H9 (cell line): Measurements from ENCODE around the gene FAM174C. TPM values are rescaled to one million over a fixed set of nuclear protein-coding genes. Genes with fewer than 3 reads are reported as not detected.

ENCODE experiments used
- DNase-seq: peaks from one replicate; pipeline ENCODE4 v3.0.0-alpha.2; 2017
- H2AFZ ChIP-seq: one replicate; pipeline ENCODE4 v1.6.1; 2013; ENCODE audit warnings: mild to moderate bottlenecking, low read length, control low read depth, moderate library complexity
- H2AK5ac ChIP-seq: 2 replicates; pipeline ENCODE4 v1.6.1; 2013; ENCODE audit warnings: low read length, control low read depth, mixed read lengths; ENCODE audit not compliant: insufficient read length
- H2BK120ac ChIP-seq: one replicate; pipeline ENCODE4 v1.6.1; 2013; ENCODE audit warnings: low read depth, mild to moderate bottlenecking, low read length, control low read depth, inconsistent platforms; ENCODE audit not compliant: poor library complexity, severe bottlenecking
- H2BK12ac ChIP-seq: 2 replicates; pipeline ENCODE4 v1.6.1; 2013; ENCODE audit warnings: low read length, control low read depth, mixed read lengths, low read depth; ENCODE audit not compliant: insufficient read length
- H2BK15ac ChIP-seq: 2 replicates; pipeline ENCODE4 v1.6.1; 2013; ENCODE audit warnings: low read depth, low read length, control low read depth
- H2BK20ac ChIP-seq: one replicate; pipeline ENCODE4 v1.6.1; 2013; ENCODE audit warnings: low read depth, mild to moderate bottlenecking, low read length, control low read depth, inconsistent platforms; ENCODE audit not compliant: poor library complexity, severe bottlenecking
- H2BK5ac ChIP-seq: 2 replicates; pipeline ENCODE4 v1.6.1; 2013; ENCODE audit warnings: low read length, control low read depth, mixed read lengths; ENCODE audit not compliant: insufficient read length
- H3K14ac ChIP-seq: 2 replicates; pipeline ENCODE4 v1.6.1; 2013; ENCODE audit warnings: low read length, control low read depth; ENCODE audit not compliant: insufficient read depth
- H3K18ac ChIP-seq: 2 replicates; pipeline ENCODE4 v1.6.1; 2013; ENCODE audit warnings: low read depth, mild to moderate bottlenecking, mixed read lengths, low read length, control low read depth; ENCODE audit not compliant: insufficient read length
- H3K23ac ChIP-seq: 2 replicates; pipeline ENCODE4 v1.6.1; 2013; ENCODE audit warnings: low read length, control low read depth, mixed read lengths, low read depth; ENCODE audit not compliant: insufficient read length
- H3K23me2 ChIP-seq: 2 replicates; pipeline ENCODE4 v1.6.1; 2013; ENCODE audit warnings: low read depth, mild to moderate bottlenecking, mixed read lengths, low read length, control low read depth; ENCODE audit not compliant: insufficient read length, poor library complexity, severe bottlenecking
- H3K27ac ChIP-seq: 2 replicates; pipeline ENCODE4 v1.5.1; 2013; ENCODE audit warnings: low read length, control low read depth, mixed read lengths, low read depth; ENCODE audit not compliant: insufficient read length
- H3K27me3 ChIP-seq: 2 replicates; pipeline ENCODE4 v1.6.1; 2013; ENCODE audit warnings: low read length, control low read depth, inconsistent platforms; ENCODE audit not compliant: insufficient read depth
- H3K4ac ChIP-seq: 2 replicates; pipeline ENCODE4 v1.6.1; 2013; ENCODE audit warnings: low read depth, mild to moderate bottlenecking, control low read depth, inconsistent platforms, low read length, moderate library complexity
- H3K4me1 ChIP-seq: 2 replicates; pipeline ENCODE4 v1.6.1; 2013; ENCODE audit warnings: low read length, control low read depth, inconsistent platforms; ENCODE audit not compliant: insufficient read depth
- H3K4me2 ChIP-seq: 2 replicates; pipeline ENCODE4 v1.6.1; 2013; ENCODE audit warnings: low read length, control low read depth, mixed read lengths; ENCODE audit not compliant: insufficient read length, insufficient read depth
- H3K56ac ChIP-seq: 2 replicates; pipeline ENCODE4 v1.6.1; 2013; ENCODE audit warnings: low read depth, mild to moderate bottlenecking, mixed read lengths, low read length, control low read depth; ENCODE audit not compliant: insufficient read length
- H3K79me1 ChIP-seq: 2 replicates; pipeline ENCODE4 v1.6.1; 2013; ENCODE audit warnings: low read depth, mild to moderate bottlenecking, moderate library complexity, low read length, control low read depth, inconsistent platforms; ENCODE audit not compliant: insufficient read depth, poor library complexity, severe bottlenecking
- H3K79me2 ChIP-seq: 2 replicates; pipeline ENCODE4 v1.6.1; 2013; ENCODE audit warnings: low read length, control low read depth, inconsistent platforms; ENCODE audit not compliant: insufficient read depth
- H3K9ac ChIP-seq: 2 replicates; pipeline ENCODE4 v1.6.1; 2013; ENCODE audit warnings: low read length, control low read depth, mixed read lengths; ENCODE audit not compliant: insufficient read length; ENCODE audit errors: extremely low read depth
- H3K9me3 ChIP-seq: one replicate; pipeline ENCODE4 v1.6.1; 2013; ENCODE audit warnings: low read depth, low read length, inconsistent platforms; ENCODE audit not compliant: control insufficient read depth
- H3T11ph ChIP-seq: one replicate; pipeline ENCODE4 v1.6.1; 2013; ENCODE audit warnings: mild to moderate bottlenecking, low read length, control low read depth, inconsistent platforms
- H4K20me1 ChIP-seq: one replicate; pipeline ENCODE4 v1.6.1; 2013; ENCODE audit not compliant: control insufficient read depth, insufficient read length, insufficient read depth
- H4K5ac ChIP-seq: 2 replicates; pipeline ENCODE4 v1.6.1; 2013; ENCODE audit warnings: low read depth, mild to moderate bottlenecking, mixed read lengths, low read length, control low read depth; ENCODE audit not compliant: insufficient read length
- H4K8ac ChIP-seq: replicated peaks from 2 replicates; pipeline ENCODE4 v1.6.1; 2013; ENCODE audit warnings: low read length, control low read depth, mixed read lengths, low read depth; ENCODE audit not compliant: insufficient read length
- H4K91ac ChIP-seq: 2 replicates; pipeline ENCODE4 v1.6.1; 2013; ENCODE audit warnings: low read depth, mild to moderate bottlenecking, moderate library complexity, mixed read lengths, low read length, control low read depth; ENCODE audit not compliant: insufficient read length
- H3K27ac Mint-ChIP-seq, 3 experiments: 2 replicates in 2 of 3; 3 replicates in 1 of 3; pipeline ENCODE4 v1.8.0; 2020 to 2021; ENCODE audit warnings: mixed read lengths in 3 of 3, mild to moderate bottlenecking in 1 of 3, moderate library complexity in 1 of 3
- H3K27me3 Mint-ChIP-seq: 2 replicates; pipeline ENCODE4 v1.8.0; 2021; ENCODE audit warnings: low read depth, mild to moderate bottlenecking, moderate library complexity, mixed read lengths
- H3K36me3 Mint-ChIP-seq, 3 experiments: 2 replicates in 2 of 3; 3 replicates in 1 of 3; pipeline ENCODE4 v1.8.0; 2020 to 2021; ENCODE audit warnings: low read depth in 3 of 3, mixed read lengths in 3 of 3; ENCODE audit not compliant: insufficient read depth in 1 of 3
- H3K4me1 Mint-ChIP-seq, 2 experiments: 2 replicates each; pipeline ENCODE4 v1.8.0; 2020; ENCODE audit warnings: mixed read lengths in 2 of 2
- H3K4me3 Mint-ChIP-seq, 2 experiments: 2 replicates in 1 of 2; 3 replicates in 1 of 2; pipeline ENCODE4 v1.8.0; 2020 to 2021; ENCODE audit warnings: mild to moderate bottlenecking in 2 of 2, mixed read lengths in 2 of 2, moderate library complexity in 1 of 2
- H3K9me3 Mint-ChIP-seq, 2 experiments: 2 replicates in 1 of 2; 3 replicates in 1 of 2; pipeline ENCODE4 v1.8.0; 2020; ENCODE audit warnings: mild to moderate bottlenecking in 2 of 2, mixed read lengths in 2 of 2, moderate library complexity in 1 of 2
- WGBS: extraction: QIAGEN DNeasy Blood & Tissue Kit; methylation state at CpG from one replicate; pipeline ENCODE4 v1.1.7; 2013; ENCODE audit warnings: missing lambda C conversion rate, low lambda C conversion rate, mixed read lengths; ENCODE audit not compliant: insufficient read length; ENCODE audit errors: extremely low coverage; 5-methylcytosine and 5-hydroxymethylcytosine counted together
- total RNA-seq: library from RNA; stranded (reverse); gene quantifications from 2 replicates; pipeline ENCODE4 v1.2.1, GENCODE V29; 2021
- TF ChIP-seq, protein P1 (sequence below): fragments of 200-600 bp; sonication (generic); conservative IDR thresholded peaks from 3 replicates; pipeline ENCODE4 v1.8.0; 2021; ENCODE audit warnings: antibody characterized with exemption, mild to moderate bottlenecking

The FAM174C gene
- total RNA-seq, 1 experiment from 2014 or later = 63.0 TPM

DNA sequence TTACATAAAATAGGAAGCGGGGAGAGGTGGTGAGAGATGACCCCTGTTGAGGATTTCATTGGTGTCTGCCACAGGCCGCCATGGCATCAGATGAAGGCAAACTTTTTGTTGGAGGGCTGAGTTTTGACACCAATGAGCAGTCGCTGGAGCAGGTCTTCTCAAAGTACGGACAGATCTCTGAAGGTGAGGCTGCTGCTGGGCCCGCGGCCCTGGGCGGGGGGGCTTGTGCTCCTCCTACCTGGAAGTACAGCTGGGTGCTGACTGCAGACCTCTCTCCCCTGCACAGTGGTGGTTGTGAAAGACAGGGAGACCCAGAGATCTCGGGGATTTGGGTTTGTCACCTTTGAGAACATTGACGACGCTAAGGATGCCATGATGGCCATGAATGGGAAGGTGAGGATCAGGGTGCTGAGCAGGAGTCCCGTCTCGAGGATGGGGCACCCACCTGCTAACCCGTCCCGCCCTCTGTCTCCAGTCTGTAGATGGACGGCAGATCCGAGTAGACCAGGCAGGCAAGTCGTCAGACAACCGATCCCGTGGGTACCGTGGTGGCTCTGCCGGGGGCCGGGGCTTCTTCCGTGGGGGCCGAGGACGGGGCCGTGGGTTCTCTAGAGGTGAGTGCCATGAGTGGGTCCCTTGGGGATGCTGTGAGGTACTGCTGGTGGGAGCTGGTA lies 4.3 kb upstream of the FAM174C start:
- Histone ChIP-seq H2BK20ac (no peak overlapping the region), H2AFZ (no peak overlapping the region), H4K8ac (no peak overlapping the region), H2BK5ac (no peak overlapping the region), H3K9me3 (no peaks in the 10 kb centered on the region), H3K79me2 (peaks cover 4% of the 10 kb centered on the region; the same call in 1 of the 2 replicates), H3K23ac (no peak overlapping the region), H3T11ph (no peak overlapping the region), H2BK12ac (no peak overlapping the region), H3K23me2 (peaks cover 19% of the 10 kb centered on the region), H3K4me1 (no peaks in the 10 kb centered on the region; the same call in 1 of the 2 replicates), H4K20me1 (no peaks in the 10 kb centered on the region), H3K9ac (no peak overlapping the region), H3K79me1 (peaks cover 9% of the 10 kb centered on the region), H3K18ac (no peak overlapping the region), H2BK120ac (no peak overlapping the region), H4K5ac (no peak overlapping the region), H3K14ac (no peak overlapping the region), H3K56ac (no peak overlapping the region), H3K27ac (no peak overlapping the region), H3K27me3 (no peaks in the 10 kb centered on the region), H3K4me2 (no peak overlapping the region), H3K4ac (no peak overlapping the region), H2BK15ac (no peak overlapping the region), H4K91ac (no peak overlapping the region), H2AK5ac (no peak overlapping the region)
- Mint-ChIP-seq H3K36me3 (peaks cover 36 to 49% (median 46%) of the 10 kb centered on the region in 3 experiments), H3K4me3 (peak overlapping the region; percentile 85 to 90), H3K27ac (peak overlapping the region; percentile 70 to 99 (median 95); a peak in 5 of 7 replicates), H3K9me3 (no peaks in the 10 kb centered on the region), H3K27me3 (peaks cover 13% of the 10 kb centered on the region), H3K4me1 (peaks cover 47 to 57% of the 10 kb centered on the region in 2 experiments)
- no peak for DNase-seq
- WGBS = no CpG with 5 or more reads among the region's 26 CpGs
- TF ChIP-seq, protein P1, sequence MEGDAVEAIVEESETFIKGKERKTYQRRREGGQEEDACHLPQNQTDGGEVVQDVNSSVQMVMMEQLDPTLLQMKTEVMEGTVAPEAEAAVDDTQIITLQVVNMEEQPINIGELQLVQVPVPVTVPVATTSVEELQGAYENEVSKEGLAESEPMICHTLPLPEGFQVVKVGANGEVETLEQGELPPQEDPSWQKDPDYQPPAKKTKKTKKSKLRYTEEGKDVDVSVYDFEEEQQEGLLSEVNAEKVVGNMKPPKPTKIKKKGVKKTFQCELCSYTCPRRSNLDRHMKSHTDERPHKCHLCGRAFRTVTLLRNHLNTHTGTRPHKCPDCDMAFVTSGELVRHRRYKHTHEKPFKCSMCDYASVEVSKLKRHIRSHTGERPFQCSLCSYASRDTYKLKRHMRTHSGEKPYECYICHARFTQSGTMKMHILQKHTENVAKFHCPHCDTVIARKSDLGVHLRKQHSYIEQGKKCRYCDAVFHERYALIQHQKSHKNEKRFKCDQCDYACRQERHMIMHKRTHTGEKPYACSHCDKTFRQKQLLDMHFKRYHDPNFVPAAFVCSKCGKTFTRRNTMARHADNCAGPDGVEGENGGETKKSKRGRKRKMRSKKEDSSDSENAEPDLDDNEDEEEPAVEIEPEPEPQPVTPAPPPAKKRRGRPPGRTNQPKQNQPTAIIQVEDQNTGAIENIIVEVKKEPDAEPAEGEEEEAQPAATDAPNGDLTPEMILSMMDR = no peak
